Effector memory CD4-positive, alpha-beta T cell (primary cell): ENCODE results near the gene TEDC2.
A peak's percentile ranks its signal among the peaks of the same experiment; 100 is the strongest.

Experiments used
- DNase-seq, 3 donors: peaks; one replicate each; pipeline ENCODE4 v3.0.0-alpha.2; 2020
- H3K27ac ChIP-seq: 2 replicates; pipeline ENCODE4 v1.7.0; 2013; ENCODE audit warnings: mild to moderate bottlenecking, low read length, moderate library complexity; ENCODE audit not compliant: insufficient read depth, poor library complexity, severe bottlenecking
- H3K27me3 ChIP-seq: replicated peaks from 2 replicates; pipeline ENCODE4 v1.7.0; 2013; ENCODE audit warnings: mild to moderate bottlenecking, low read length; ENCODE audit not compliant: insufficient read depth, control insufficient read depth, poor library complexity, severe bottlenecking
- H3K36me3 ChIP-seq: 2 replicates; pipeline ENCODE4 v1.7.0; 2013; ENCODE audit warnings: mild to moderate bottlenecking, low read length, moderate library complexity; ENCODE audit not compliant: control insufficient read depth, insufficient read depth
- H3K4me1 ChIP-seq: 2 replicates; pipeline ENCODE4 v1.7.0; 2013; ENCODE audit warnings: low read length, mild to moderate bottlenecking; ENCODE audit not compliant: control insufficient read depth, insufficient read depth, poor library complexity, severe bottlenecking
- H3K4me3 ChIP-seq: 2 replicates; pipeline ENCODE4 v1.7.0; 2013; ENCODE audit warnings: low read length, low read depth, mild to moderate bottlenecking; ENCODE audit not compliant: insufficient read depth, poor library complexity, severe bottlenecking
- H3K9me3 ChIP-seq: 2 replicates; pipeline ENCODE4 v1.7.0; 2013; ENCODE audit warnings: mild to moderate bottlenecking, low read length, moderate library complexity; ENCODE audit not compliant: control insufficient read depth

TEDC2 gene

GRCh38 chr16:2471016-2471652, 11.2 kb downstream of the TEDC2 start, which contains the start of gene NTN3:
Gene NTN3 (plus strand): TSS chr16:2471297. CDS start chr16:2471702, 405 bp downstream.
- no peaks in the 10 kb centered on the region for H3K36me3 ChIP-seq
- no peak for DNase-seq
- peaks cover 47% of the 10 kb centered on the region for H3K27me3 ChIP-seq
- H3K9me3 ChIP-seq: no peaks in the 10 kb centered on the region
- H3K4me3 ChIP-seq: no peak within 1 kb of the TSS
- H3K4me1 ChIP-seq: peaks cover 45% of the 10 kb centered on the region
- H3K27ac ChIP-seq: no peak within 1 kb of the TSS

- no peak overlapping the region for H3K4me3 ChIP-seq
- peaks cover 47% of the 10 kb centered on the region for H3K27me3 ChIP-seq
- DNase-seq: no peak
- H3K27ac ChIP-seq: no peak overlapping the region
- H3K4me1 ChIP-seq: peaks cover 45% of the 10 kb centered on the region
- no peaks in the 10 kb centered on the region for H3K9me3 ChIP-seq
- no peaks in the 10 kb centered on the region for H3K36me3 ChIP-seq
These were observed 12.0 kb downstream of the TEDC2 start for GRCh38 chr16:2471653-2472487.

GRCh38 chr16:2472488-2472864, 12.6 kb downstream of the TEDC2 start:
- Histone ChIP-seq H3K9me3 (no peaks in the 10 kb centered on the region), H3K4me1 (peaks cover 45% of the 10 kb centered on the region), H3K36me3 (no peaks in the 10 kb centered on the region), H3K27ac (no peak overlapping the region), H3K4me3 (no peak overlapping the region), H3K27me3 (peaks cover 47% of the 10 kb centered on the region)
- no peak for DNase-seq

- Histone ChIP-seq H3K4me1 (peaks cover 42% of the 10 kb centered on the region), H3K27me3 (peaks cover 47% of the 10 kb centered on the region), H3K4me3 (no peak overlapping the region), H3K27ac (no peak overlapping the region), H3K36me3 (no peaks in the 10 kb centered on the region), H3K9me3 (no peaks in the 10 kb centered on the region)
- DNase-seq: no peak
These were observed 13.1 kb downstream of the TEDC2 start for GRCh38 chr16:2472885-2473445.

- no peak for DNase-seq
- H3K27ac ChIP-seq: no peak overlapping the region
- no peak overlapping the region for H3K4me3 ChIP-seq
- H3K4me1 ChIP-seq: peaks cover 37% of the 10 kb centered on the region
- peaks cover 42% of the 10 kb centered on the region for H3K27me3 ChIP-seq
- no peaks in the 10 kb centered on the region for H3K36me3 ChIP-seq
- H3K9me3 ChIP-seq: no peaks in the 10 kb centered on the region
These were observed 13.6 kb downstream of the TEDC2 start for GRCh38 chr16:2473446-2473926.

GRCh38 chr16:2473999-2474876, 14.3 kb downstream of the TEDC2 start:
- Histone ChIP-seq H3K36me3 (no peaks in the 10 kb centered on the region), H3K27ac (peak overlapping the region; percentile 11), H3K4me3 (peak overlapping the region; percentile 74), H3K27me3 (peaks cover 36% of the 10 kb centered on the region), H3K9me3 (no peaks in the 10 kb centered on the region), H3K4me1 (peaks cover 31% of the 10 kb centered on the region)
- peak; percentile 22 to 47 (median 38) for DNase-seq

GRCh38 chr16:2474877-2475412, 15.0 kb downstream of the TEDC2 start, which contains the start of gene TBC1D24:
Gene TBC1D24 (plus strand): TSS chr16:2475127. CDS start chr16:2496149, 21,022 bp downstream.
- Histone ChIP-seq H3K27ac (peak within 1 kb of the TSS; percentile 11), H3K27me3 (peaks cover 28% of the 10 kb centered on the region), H3K4me1 (peaks cover 31% of the 10 kb centered on the region), H3K36me3 (no peaks in the 10 kb centered on the region), H3K9me3 (no peaks in the 10 kb centered on the region), H3K4me3 (peak within 1 kb of the TSS; percentile 74)
- DNase-seq: peak; percentile 52 to 70 (median 62)

GRCh38 chr16:2475413-2476344, 15.8 kb downstream of the TEDC2 start:
- no peak overlapping the region for H3K27ac ChIP-seq

More at GRCh38 chr16:2475413-2476344, 15.8 kb downstream of the TEDC2 start:
- peak overlapping the region; percentile 46 for H3K4me3 ChIP-seq
- H3K36me3 ChIP-seq: no peaks in the 10 kb centered on the region
- peak in 1 of 3 donors; percentile 8 for DNase-seq
- no peaks in the 10 kb centered on the region for H3K9me3 ChIP-seq
- peaks cover 31% of the 10 kb centered on the region for H3K4me1 ChIP-seq
- H3K27me3 ChIP-seq: peaks cover 22% of the 10 kb centered on the region
